ENCODE results near the gene DNAH17. TPM values are rescaled to one million over a fixed set of nuclear protein-coding genes. Genes with fewer than 3 reads are reported as not detected.

Gene DNAH17
- total RNA-seq, 1 donor from 2014 or later = 2.8 TPM

- TF ChIP-seq CTCF (IDR thresholded peaks at IDR 0.05) = no peak
- H3K4me1 ChIP-seq = no peaks in the 10 kb centered on the region
- no peak overlapping the region for H3K27ac ChIP-seq
- intact Hi-C loops (cut with DNase I) = no loop called here
- H3K9me3 ChIP-seq = no peaks in the 10 kb centered on the region
- ATAC-seq (no peak), DNase-seq (no peak)
- no peaks in the 10 kb centered on the region for H3K36me3 ChIP-seq
- H3K27me3 ChIP-seq = no peaks in the 10 kb centered on the region
- H3K4me3 ChIP-seq = no peak overlapping the region
These were observed 39.8 kb upstream of the DNAH17 start for GRCh38 chr17:78616946-78617345.

- H3K36me3 ChIP-seq = no peaks in the 10 kb centered on the region
These were observed 38.4 kb upstream of the DNAH17 start for GRCh38 chr17:78615631-78616030.

GRCh38 chr17:78613416-78613815 lies 36.2 kb upstream of the DNAH17 start:
- TF ChIP-seq CTCF (IDR thresholded peaks at IDR 0.05) = no peak
- no peak overlapping the region for H3K27ac ChIP-seq
- H3K36me3 ChIP-seq = no peaks in the 10 kb centered on the region
- H3K27me3 ChIP-seq = no peaks in the 10 kb centered on the region
- no peaks in the 10 kb centered on the region for H3K4me1 ChIP-seq
- ATAC-seq (no peak), DNase-seq (no peak)
- no peaks in the 10 kb centered on the region for H3K9me3 ChIP-seq
- intact Hi-C loops (cut with DNase I) = no loop called here
- no peak overlapping the region for H3K4me3 ChIP-seq

More at GRCh38 chr17:78615631-78616030, 38.4 kb upstream of the DNAH17 start:
- intact Hi-C loops (cut with DNase I) = no loop called here
- ATAC-seq = no peak
- DNase-seq = no peak
- TF ChIP-seq CTCF (IDR thresholded peaks at IDR 0.05) = no peak
- Histone ChIP-seq H3K9me3 (no peaks in the 10 kb centered on the region), H3K4me1 (no peaks in the 10 kb centered on the region), H3K27me3 (no peaks in the 10 kb centered on the region), H3K27ac (no peak overlapping the region), H3K4me3 (no peak overlapping the region)

- ATAC-seq = no peak
These were observed 34.4 kb upstream of the DNAH17 start for GRCh38 chr17:78611607-78612006.

GRCh38 chr17:78610951-78611511 lies 33.8 kb upstream of the DNAH17 start:
- no peak overlapping the region for H3K4me3 ChIP-seq
- no peak overlapping the region for H3K27ac ChIP-seq
- TF ChIP-seq CTCF (IDR thresholded peaks at IDR 0.05) = no peak
- H3K36me3 ChIP-seq = no peaks in the 10 kb centered on the region
- no peaks in the 10 kb centered on the region for H3K9me3 ChIP-seq
- no peak for DNase-seq
- no peak for ATAC-seq
- no peaks in the 10 kb centered on the region for H3K27me3 ChIP-seq
- H3K4me1 ChIP-seq = no peaks in the 10 kb centered on the region
- intact Hi-C loops (cut with DNase I) = no loop called here

More at GRCh38 chr17:78611607-78612006, 34.4 kb upstream of the DNAH17 start:
- no peaks in the 10 kb centered on the region for H3K27me3 ChIP-seq
- intact Hi-C loops (cut with DNase I) = no loop called here
- H3K36me3 ChIP-seq = no peaks in the 10 kb centered on the region
- no peak overlapping the region for H3K27ac ChIP-seq
- H3K4me1 ChIP-seq = no peaks in the 10 kb centered on the region
- no peak for TF ChIP-seq CTCF (IDR thresholded peaks at IDR 0.05)
- no peak for DNase-seq
- no peak overlapping the region for H3K4me3 ChIP-seq
- no peaks in the 10 kb centered on the region for H3K9me3 ChIP-seq

GRCh38 chr17:78609191-78609641 lies 32.0 kb upstream of the DNAH17 start:
- no peaks in the 10 kb centered on the region for H3K9me3 ChIP-seq
- no peak for TF ChIP-seq CTCF (IDR thresholded peaks at IDR 0.05)
- no peak overlapping the region for H3K4me3 ChIP-seq
- DNase-seq = no peak
- no peaks in the 10 kb centered on the region for H3K4me1 ChIP-seq
- intact Hi-C loops (cut with DNase I) = no loop called here
- no peak overlapping the region for H3K27ac ChIP-seq
- ATAC-seq = no peak
- no peaks in the 10 kb centered on the region for H3K36me3 ChIP-seq
- H3K27me3 ChIP-seq = no peaks in the 10 kb centered on the region
